ENCODE results near the gene PARP9. TPM values are rescaled to one million over a fixed set of nuclear protein-coding genes. Genes with fewer than 3 reads are reported as not detected.

PARP9 gene
- total RNA-seq, 1 donor from 2014 or later, result 4.5 TPM

- Histone ChIP-seq H3K4me3 (ENCODE audit: low read depth, low read length) (no peak overlapping the region), H3K27me3 (ENCODE audit: control insufficient read depth, insufficient read depth, low read length) (no peaks in the 10 kb centered on the region), H3K36me3 (ENCODE audit: control insufficient read depth, insufficient read depth, low read length) (peaks cover 1% of the 10 kb centered on the region)
- DNase-seq (ENCODE audit: low read depth), result no peak
- no peak for TF ChIP-seq CTCF (IDR thresholded peaks at IDR 0.05; ENCODE audit: insufficient read depth, low read length, severe bottlenecking)
- no peak for FAIRE-seq
Observed at GRCh38 chr3:122530164-122530563, 33.9 kb downstream of the PARP9 start.

GRCh38 chr3:122523317-122523716 is 40.8 kb downstream of the PARP9 start:
- FAIRE-seq, result no peak
- Histone ChIP-seq H3K4me3 (ENCODE audit: low read depth, low read length) (no peak overlapping the region), H3K27me3 (ENCODE audit: control insufficient read depth, insufficient read depth, low read length) (no peaks in the 10 kb centered on the region), H3K36me3 (ENCODE audit: control insufficient read depth, insufficient read depth, low read length) (no peaks in the 10 kb centered on the region)
- DNase-seq (ENCODE audit: low read depth), result no peak
- no peak for TF ChIP-seq CTCF (IDR thresholded peaks at IDR 0.05; ENCODE audit: insufficient read depth, low read length, severe bottlenecking)

- H3K4me3 ChIP-seq (ENCODE audit: low read depth, low read length), result no peak overlapping the region
- no peaks in the 10 kb centered on the region for H3K27me3 ChIP-seq (ENCODE audit: control insufficient read depth, insufficient read depth, low read length)
- H3K36me3 ChIP-seq (ENCODE audit: control insufficient read depth, insufficient read depth, low read length), result no peaks in the 10 kb centered on the region
- peak; percentile 57 for DNase-seq (ENCODE audit: low read depth)
- TF ChIP-seq CTCF (IDR thresholded peaks at IDR 0.05; ENCODE audit: insufficient read depth, low read length, severe bottlenecking), result no peak
- no peak for FAIRE-seq
Observed at GRCh38 chr3:122520861-122521260, 43.2 kb downstream of the PARP9 start.

- Histone ChIP-seq H3K4me3 (ENCODE audit: low read depth, low read length) (no peak overlapping the region), H3K36me3 (ENCODE audit: control insufficient read depth, insufficient read depth, low read length) (no peaks in the 10 kb centered on the region), H3K27me3 (ENCODE audit: control insufficient read depth, insufficient read depth, low read length) (no peaks in the 10 kb centered on the region)
- TF ChIP-seq CTCF (IDR thresholded peaks at IDR 0.05; ENCODE audit: insufficient read depth, low read length, severe bottlenecking), result no peak
- DNase-seq (ENCODE audit: low read depth) (peak; percentile 75), FAIRE-seq (peak; percentile 23)
Observed at GRCh38 chr3:122519693-122520092, 44.4 kb downstream of the PARP9 start.

GRCh38 chr3:122516846-122517360 is 47.2 kb downstream of the PARP9 start:
- H3K36me3 ChIP-seq (ENCODE audit: control insufficient read depth, insufficient read depth, low read length), result no peaks in the 10 kb centered on the region
- H3K4me3 ChIP-seq (ENCODE audit: low read depth, low read length), result no peak overlapping the region
- FAIRE-seq, result no peak
- no peak for DNase-seq (ENCODE audit: low read depth)
- H3K27me3 ChIP-seq (ENCODE audit: control insufficient read depth, insufficient read depth, low read length), result no peaks in the 10 kb centered on the region
- no peak for TF ChIP-seq CTCF (IDR thresholded peaks at IDR 0.05; ENCODE audit: insufficient read depth, low read length, severe bottlenecking)

GRCh38 chr3:122515870-122516269 is 48.2 kb downstream of the PARP9 start:
- DNase-seq (ENCODE audit: low read depth) (no peak), FAIRE-seq (no peak)

More at GRCh38 chr3:122515870-122516269, 48.2 kb downstream of the PARP9 start:
- Histone ChIP-seq H3K4me3 (ENCODE audit: low read depth, low read length) (no peak overlapping the region), H3K27me3 (ENCODE audit: control insufficient read depth, insufficient read depth, low read length) (no peaks in the 10 kb centered on the region), H3K36me3 (ENCODE audit: control insufficient read depth, insufficient read depth, low read length) (no peaks in the 10 kb centered on the region)
- TF ChIP-seq CTCF (IDR thresholded peaks at IDR 0.05; ENCODE audit: insufficient read depth, low read length, severe bottlenecking), result no peak
